ENCODE data around the gene GABRB2.

DNA sequence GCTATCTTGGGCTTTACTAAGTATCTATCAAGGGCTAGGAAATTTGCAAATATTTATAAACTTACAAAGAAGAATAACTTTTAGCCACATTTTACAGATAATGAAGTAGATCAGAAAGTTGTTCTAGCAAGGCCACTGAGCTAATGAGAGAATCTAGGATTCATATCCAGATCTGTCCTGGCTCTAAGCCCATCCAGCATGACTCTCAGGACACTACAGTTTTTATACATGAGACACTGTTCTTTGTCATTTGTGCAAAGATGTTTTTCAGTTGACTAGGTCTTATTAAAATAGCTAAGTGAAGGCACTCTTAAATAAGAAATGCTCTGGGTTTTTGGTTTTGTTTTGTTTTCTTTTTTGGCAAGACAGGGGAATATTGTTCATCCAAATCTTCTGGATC is 273.1 kb downstream of the GABRB2 start:
- TF ChIP-seq FOXM1 (IDR thresholded peaks at IDR 0.05; ENCODE audit: borderline replicate concordance) (no peak), HDGF (IDR thresholded peaks at IDR 0.05; ENCODE audit: borderline replicate concordance) (no peak), SP1 (IDR thresholded peaks at IDR 0.05) (no peak), ELF4 (IDR thresholded peaks at IDR 0.05) (no peak), ZNF384 (IDR thresholded peaks at IDR 0.05) (no peak), CTBP1 (IDR thresholded peaks at IDR 0.05; ENCODE audit: borderline replicate concordance) (no peak), ARNT (IDR thresholded peaks at IDR 0.05) (no peak), FOXA1 (IDR thresholded peaks at IDR 0.05) (no peak), BHLHE40 (IDR thresholded peaks at IDR 0.05; ENCODE audit: borderline replicate concordance) (no peak)
